ENCODE data around the gene FRY.
A peak's percentile ranks its signal among the peaks of the same experiment; 100 is the strongest.

The FRY gene

DNA sequence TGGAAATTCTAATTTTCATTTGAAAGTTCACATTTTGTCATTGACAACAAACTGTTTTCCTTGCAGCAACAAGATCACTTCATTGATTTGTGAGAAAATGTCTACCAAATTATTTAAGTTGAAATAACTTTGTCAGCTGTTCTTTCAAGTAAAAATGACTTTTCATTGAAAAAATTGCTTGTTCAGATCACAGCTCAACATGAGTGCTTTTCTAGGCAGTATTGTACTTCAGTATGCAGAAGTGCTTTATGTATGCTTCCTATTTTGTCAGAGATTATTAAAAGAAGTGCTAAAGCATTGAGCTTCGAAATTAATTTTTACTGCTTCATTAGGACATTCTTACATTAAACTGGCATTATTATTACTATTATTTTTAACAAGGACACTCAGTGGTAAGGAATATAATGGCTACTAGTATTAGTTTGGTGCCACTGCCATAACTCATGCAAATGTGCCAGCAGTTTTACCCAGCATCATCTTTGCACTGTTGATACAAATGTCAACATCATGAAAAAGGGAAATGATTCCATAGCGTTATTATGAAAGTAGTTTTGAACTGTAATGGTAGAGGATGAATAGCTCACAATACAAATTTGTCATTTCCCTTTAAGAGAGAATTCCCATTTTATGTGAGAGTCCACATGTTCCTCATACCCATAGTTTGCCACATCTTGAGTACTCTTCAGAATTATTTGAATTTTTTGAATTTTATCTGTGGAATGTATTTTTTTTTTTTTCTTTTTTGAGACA is 286.3 kb downstream of the FRY start:
- CTCF ChIA-PET, result interaction anchor here (0.5 to 0.7 kb wide), 2 partner anchors 17 to 326 kb away, joined by 3 to 7 read pairs; no protein-coding TSS in a partner anchor
- POLR2A ChIA-PET (ENCODE audit: low non-redundant PET), result no interaction called here
- TF ChIP-seq, protein P1, sequence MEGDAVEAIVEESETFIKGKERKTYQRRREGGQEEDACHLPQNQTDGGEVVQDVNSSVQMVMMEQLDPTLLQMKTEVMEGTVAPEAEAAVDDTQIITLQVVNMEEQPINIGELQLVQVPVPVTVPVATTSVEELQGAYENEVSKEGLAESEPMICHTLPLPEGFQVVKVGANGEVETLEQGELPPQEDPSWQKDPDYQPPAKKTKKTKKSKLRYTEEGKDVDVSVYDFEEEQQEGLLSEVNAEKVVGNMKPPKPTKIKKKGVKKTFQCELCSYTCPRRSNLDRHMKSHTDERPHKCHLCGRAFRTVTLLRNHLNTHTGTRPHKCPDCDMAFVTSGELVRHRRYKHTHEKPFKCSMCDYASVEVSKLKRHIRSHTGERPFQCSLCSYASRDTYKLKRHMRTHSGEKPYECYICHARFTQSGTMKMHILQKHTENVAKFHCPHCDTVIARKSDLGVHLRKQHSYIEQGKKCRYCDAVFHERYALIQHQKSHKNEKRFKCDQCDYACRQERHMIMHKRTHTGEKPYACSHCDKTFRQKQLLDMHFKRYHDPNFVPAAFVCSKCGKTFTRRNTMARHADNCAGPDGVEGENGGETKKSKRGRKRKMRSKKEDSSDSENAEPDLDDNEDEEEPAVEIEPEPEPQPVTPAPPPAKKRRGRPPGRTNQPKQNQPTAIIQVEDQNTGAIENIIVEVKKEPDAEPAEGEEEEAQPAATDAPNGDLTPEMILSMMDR (conservative IDR thresholded peaks at IDR 0.05; ENCODE audit: low read depth), result no peak
- no peak overlapping the region for H3K27ac ChIP-seq
- DNase-seq (ENCODE audit: low spot score), result no peak

DNA sequence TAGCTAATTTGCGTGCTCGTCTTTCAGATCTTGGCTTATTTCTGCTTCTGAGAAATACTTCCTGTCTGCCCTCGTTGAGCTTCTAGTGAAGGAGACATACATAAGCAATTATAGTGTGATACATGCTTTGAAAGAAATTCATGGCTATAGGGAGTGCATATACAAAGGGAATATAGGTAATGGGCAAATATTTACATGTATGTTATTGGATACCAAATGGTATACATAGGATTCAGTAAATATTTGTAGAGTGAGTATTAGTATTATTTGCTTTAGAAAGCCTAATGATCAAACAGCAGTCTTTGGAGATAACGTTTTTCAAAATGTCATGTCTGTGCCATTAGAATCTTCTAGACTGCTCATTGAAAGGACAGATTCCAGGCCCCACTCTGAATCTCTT is 289.0 kb downstream of the FRY start:
- ChIA-PET CTCF (interaction anchor here (0.6 kb wide), 1 partner anchor 1089 kb away, joined by 4 read pairs; no protein-coding TSS in a partner anchor), POLR2A (ENCODE audit: low non-redundant PET) (no interaction called here)
- no peak for DNase-seq (ENCODE audit: low spot score)
- no peak overlapping the region for H3K27ac ChIP-seq
- TF ChIP-seq, protein P1 (conservative IDR thresholded peaks at IDR 0.05; ENCODE audit: low read depth), result no peak

DNA sequence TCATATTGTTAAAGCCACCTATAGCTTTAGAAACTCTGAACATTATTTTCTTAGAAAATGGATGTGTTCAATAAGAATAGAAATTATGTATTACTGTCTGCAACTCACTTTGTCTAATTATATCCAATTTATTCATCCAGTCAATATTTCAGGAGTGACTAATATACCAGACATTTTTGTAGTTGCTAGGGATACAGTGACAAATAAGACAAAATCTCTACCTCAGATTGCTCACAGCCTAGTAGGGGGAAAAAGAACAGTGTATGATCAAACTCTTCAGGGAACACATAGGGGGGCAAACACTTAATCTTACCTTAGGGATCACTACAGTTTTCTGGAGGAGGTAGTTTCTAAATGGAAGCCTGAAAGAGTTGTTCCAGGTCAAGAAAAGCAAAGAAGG is 292.3 kb downstream of the FRY start:
- ChIA-PET POLR2A (ENCODE audit: low non-redundant PET) (interaction anchor here (0.6 kb wide), 1 partner anchor 513 kb away, joined by 8 read pairs; no protein-coding TSS in a partner anchor), CTCF (no interaction called here)
- TF ChIP-seq, protein P1 (conservative IDR thresholded peaks at IDR 0.05; ENCODE audit: low read depth), result no peak
- no peak overlapping the region for H3K27ac ChIP-seq
- DNase-seq (ENCODE audit: low spot score), result peak; percentile 50

DNA sequence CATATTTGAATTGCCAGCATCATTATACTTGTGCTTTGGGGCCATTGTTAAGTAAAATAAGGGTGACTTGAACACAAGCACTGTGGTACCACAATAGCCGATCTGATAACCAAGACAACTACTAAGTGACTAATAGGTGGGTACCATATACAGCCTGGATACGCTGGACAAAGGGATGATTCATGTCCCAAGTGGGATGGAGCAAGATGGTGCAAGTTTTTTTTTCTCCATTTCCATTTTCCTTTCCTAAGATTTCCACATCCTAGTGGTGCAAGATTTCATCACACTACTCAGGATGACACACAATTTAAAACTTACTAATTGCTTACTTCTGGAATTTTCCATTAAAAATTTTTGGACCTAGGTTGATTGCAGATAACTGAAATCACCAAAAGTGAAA is 298.9 kb downstream of the FRY start:
- H3K27ac ChIP-seq, result no peak overlapping the region
- DNase-seq (ENCODE audit: low spot score), result peak; percentile 18
- POLR2A ChIA-PET (ENCODE audit: low non-redundant PET), result no interaction called here
- CTCF ChIA-PET, result interaction anchor here (0.7 to 1.0 kb wide), 2 partner anchors 19 to 339 kb away, joined by 3 to 8 read pairs; no protein-coding TSS in a partner anchor
- TF ChIP-seq, protein P1 (conservative IDR thresholded peaks at IDR 0.05; ENCODE audit: low read depth), result no peak

DNA sequence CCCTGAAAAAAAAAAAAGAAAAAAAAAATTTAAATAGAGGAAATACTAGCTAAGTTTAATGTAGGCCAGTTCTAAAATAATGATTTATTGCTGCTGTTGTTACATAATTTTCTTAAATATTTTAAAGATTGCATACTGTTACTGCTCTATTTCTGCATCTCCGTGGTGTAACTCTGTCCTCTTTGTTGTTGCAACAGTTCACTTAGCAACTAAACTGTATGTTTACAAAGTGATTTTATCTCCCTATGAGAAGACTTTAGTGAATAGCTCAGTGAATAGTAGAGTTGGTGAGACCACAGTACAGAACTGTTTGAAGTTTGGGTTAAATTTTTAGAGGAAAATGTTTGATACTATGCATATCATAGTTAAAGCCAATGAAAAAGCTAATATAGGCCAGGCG is 303.1 kb downstream of the FRY start:
- POLR2A ChIA-PET (ENCODE audit: low non-redundant PET), result interaction anchor here (0.6 kb wide), 1 partner anchor 407 kb away, joined by 6 read pairs; no protein-coding TSS in a partner anchor
- no peak for DNase-seq (ENCODE audit: low spot score)
- no peak overlapping the region for H3K27ac ChIP-seq
- CTCF ChIA-PET, result interaction anchor here (0.6 kb wide), 1 partner anchor 17 kb away, joined by 3 read pairs; no protein-coding TSS in a partner anchor
- TF ChIP-seq, protein P1 (conservative IDR thresholded peaks at IDR 0.05; ENCODE audit: low read depth), result no peak

DNA sequence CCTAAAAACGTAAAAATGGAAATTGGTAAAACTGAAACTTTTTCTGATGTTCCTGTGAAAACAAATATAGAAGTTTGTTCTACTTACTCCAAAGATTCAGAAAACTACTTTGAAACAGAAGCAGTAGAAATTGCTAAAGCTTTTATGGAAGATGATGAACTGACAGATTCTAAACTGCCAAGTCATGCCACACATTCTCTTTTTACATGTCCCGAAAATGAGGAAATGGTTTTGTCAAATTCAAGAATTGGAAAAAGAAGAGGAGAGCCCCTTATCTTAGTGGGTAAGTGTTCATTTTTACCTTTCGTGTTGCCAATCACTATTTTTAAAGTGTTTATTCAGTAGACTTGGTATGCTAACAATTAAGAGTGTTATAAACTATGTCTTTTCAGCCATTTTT is 309.3 kb downstream of the FRY start:
- TF ChIP-seq, protein P1 (conservative IDR thresholded peaks at IDR 0.05; ENCODE audit: low read depth), result no peak
- H3K27ac ChIP-seq, result no peak overlapping the region
- ChIA-PET POLR2A (ENCODE audit: low non-redundant PET) (no interaction called here), CTCF (no interaction called here)
- DNase-seq (ENCODE audit: low spot score), result no peak

Data from RWPE1 (cell line).